Neuronal stem cell (in vitro differentiated cells): ENCODE measurements around the gene FAF2.

Experiments
- DNase-seq: peaks from one replicate; pipeline ENCODE4 v3.0.0-alpha.2; 2013; ENCODE audit warnings: low spot score
- H2AFZ ChIP-seq: one replicate; pipeline ENCODE4 v1.6.1; 2013; ENCODE audit warnings: mild to moderate bottlenecking, low read length, inconsistent platforms
- H2AK5ac ChIP-seq: 2 replicates; pipeline ENCODE4 v1.6.1; 2013; ENCODE audit warnings: low read depth, mild to moderate bottlenecking, inconsistent platforms, low read length, moderate library complexity, mixed read lengths
- H2BK120ac ChIP-seq: 2 replicates; pipeline ENCODE4 v1.6.1; 2013; ENCODE audit warnings: low read depth, mild to moderate bottlenecking, inconsistent platforms, low read length, moderate library complexity, mixed read lengths
- H2BK12ac ChIP-seq: one replicate; pipeline ENCODE4 v1.6.1; 2013; ENCODE audit warnings: low read length, inconsistent platforms
- H2BK15ac ChIP-seq: 2 replicates; pipeline ENCODE4 v1.6.1; 2013; ENCODE audit warnings: mild to moderate bottlenecking, low read length, inconsistent platforms, mixed read lengths
- H2BK5ac ChIP-seq: one replicate; pipeline ENCODE4 v1.6.1; 2013; ENCODE audit warnings: inconsistent platforms, mild to moderate bottlenecking, low read length, moderate library complexity
- H3K14ac ChIP-seq: one replicate; pipeline ENCODE4 v1.6.1; 2013; ENCODE audit warnings: low read length, inconsistent platforms
- H3K18ac ChIP-seq: 2 replicates; pipeline ENCODE4 v1.6.1; 2013; ENCODE audit warnings: low read length, inconsistent platforms
- H3K23ac ChIP-seq: 2 replicates; pipeline ENCODE4 v1.6.1; 2013; ENCODE audit warnings: low read depth, mild to moderate bottlenecking, mixed read lengths, low read length, inconsistent platforms; ENCODE audit not compliant: poor library complexity
- H3K27ac ChIP-seq: replicated peaks from 3 replicates; pipeline ENCODE4 v1.5.1; 2013; ENCODE audit warnings: low read length, inconsistent platforms
- H3K27me3 ChIP-seq, 3 experiments: 2 replicates each; pipeline ENCODE4 v1.6.1; 2013; ENCODE audit warnings: low read length in 3 of 3, mild to moderate bottlenecking in 2 of 3, inconsistent platforms in 1 of 3, low read depth in 1 of 3, mixed read lengths in 1 of 3, moderate library complexity in 1 of 3; ENCODE audit not compliant: control insufficient read depth in 3 of 3, insufficient read depth in 3 of 3
- H3K36me3 ChIP-seq, 2 donors: replicated peaks in 1 of 2; 2 replicates each; pipeline ENCODE4 v1.6.1; 2013; ENCODE audit warnings: low read length in 2 of 2; ENCODE audit not compliant: control insufficient read depth in 2 of 2, insufficient read depth in 2 of 2
- H3K4ac ChIP-seq: 2 replicates; pipeline ENCODE4 v1.6.1; 2013; ENCODE audit warnings: inconsistent platforms, mild to moderate bottlenecking, low read length, moderate library complexity
- H3K4me1 ChIP-seq, 2 donors: 1 replicate in 1 of 2; 2 replicates in 1 of 2; pipeline ENCODE4 v1.6.1; 2013; ENCODE audit warnings: low read length in 2 of 2, low read depth in 1 of 2; ENCODE audit not compliant: control insufficient read depth in 2 of 2, insufficient read depth in 1 of 2
- H3K4me2 ChIP-seq: one replicate; pipeline ENCODE4 v1.6.1; 2013; ENCODE audit warnings: mild to moderate bottlenecking, low read length, inconsistent platforms; ENCODE audit not compliant: insufficient read depth, poor library complexity, severe bottlenecking
- H3K4me3 ChIP-seq, 2 donors: 2 replicates each; pipeline ENCODE4 v1.5.1; 2013; ENCODE audit warnings: low read length in 2 of 2, mild to moderate bottlenecking in 2 of 2, inconsistent platforms in 1 of 2, moderate library complexity in 1 of 2
- H3K79me1 ChIP-seq: one replicate; pipeline ENCODE4 v1.6.1; 2013; ENCODE audit warnings: low read depth, mild to moderate bottlenecking, inconsistent platforms, low read length, moderate library complexity
- H3K9ac ChIP-seq: one replicate; pipeline ENCODE4 v1.6.1; 2013; ENCODE audit warnings: mild to moderate bottlenecking, low read depth, low read length, inconsistent platforms; ENCODE audit not compliant: poor library complexity
- H3K9me3 ChIP-seq, 2 donors: replicated peaks in 1 of 2; 2 replicates each; pipeline versions ENCODE3 to v1.6.1; 2013; ENCODE audit warnings: low read length in 2 of 2, mild to moderate bottlenecking in 2 of 2, inconsistent platforms in 1 of 2, low read depth in 1 of 2, mixed read lengths in 1 of 2, moderate library complexity in 1 of 2; ENCODE audit not compliant: control insufficient read depth in 2 of 2, insufficient read depth in 1 of 2
- H4K8ac ChIP-seq: one replicate; pipeline ENCODE4 v1.6.1; 2013; ENCODE audit warnings: low read depth, mild to moderate bottlenecking, inconsistent platforms, low read length, moderate library complexity
- H4K91ac ChIP-seq: one replicate; pipeline ENCODE4 v1.6.1; 2013; ENCODE audit warnings: low read length, low read depth, mild to moderate bottlenecking, inconsistent platforms; ENCODE audit not compliant: poor library complexity
- WGBS, 2 donors: extraction: QIAGEN DNeasy Blood & Tissue Kit; methylation state at CpG; one replicate each; pipeline ENCODE4 v1.1.7; 2013; ENCODE audit warnings: missing lambda C conversion rate in 2 of 2, mixed read lengths in 1 of 2; ENCODE audit not compliant: insufficient read length in 2 of 2, insufficient replicate concordance in 1 of 2; ENCODE audit errors: extremely low coverage in 2 of 2; 5-methylcytosine and 5-hydroxymethylcytosine counted together

Gene FAF2

DNA sequence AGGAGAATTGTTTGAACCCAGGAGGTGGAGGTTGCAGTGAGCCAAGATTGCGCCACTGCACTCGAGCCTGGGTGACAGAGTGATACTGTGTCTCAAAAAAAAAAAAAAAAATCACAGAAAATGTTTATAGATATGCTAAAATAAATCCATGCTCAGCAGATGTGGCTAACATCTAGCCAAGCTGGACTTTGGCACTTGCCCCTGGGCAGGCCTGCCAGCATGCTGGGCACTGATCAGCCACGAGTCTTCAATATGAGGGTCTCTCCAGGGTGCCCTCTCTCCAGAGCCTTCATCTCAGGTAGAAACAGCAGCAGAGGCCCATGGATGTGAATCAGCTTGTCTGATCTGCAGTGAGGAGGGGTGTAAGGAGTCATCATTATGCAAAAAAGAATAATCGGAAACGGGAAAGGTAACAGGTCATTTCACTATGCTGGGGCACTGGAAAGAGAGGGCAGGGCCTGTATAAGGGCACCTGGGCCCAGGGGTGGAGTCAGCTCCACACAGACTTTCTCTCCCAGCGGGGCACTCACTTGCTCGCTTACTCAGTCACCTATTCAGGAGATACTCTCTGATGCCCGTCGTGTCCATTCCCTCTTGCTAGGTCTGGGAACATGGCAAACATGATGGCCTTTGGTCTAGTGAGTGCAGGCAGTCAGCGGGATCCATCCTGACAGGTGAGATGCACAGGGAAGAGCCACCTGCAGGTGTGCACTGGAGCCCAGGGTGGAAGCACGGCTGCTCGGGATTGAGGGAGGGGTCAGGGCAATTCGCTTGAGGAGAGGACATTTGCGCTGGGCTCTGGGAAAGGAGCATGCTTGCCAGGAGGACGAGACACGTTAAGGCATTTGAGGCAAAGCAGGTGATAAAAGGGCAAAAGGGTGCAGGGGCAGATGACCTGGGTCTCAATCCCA is 71.9 kb downstream of the FAF2 start:
- H3K79me1 ChIP-seq: no peaks in the 10 kb centered on the region
- peaks cover 0 to 3% of the 10 kb centered on the region in 2 donors for H3K4me1 ChIP-seq
- no peak overlapping the region for H3K14ac ChIP-seq
- no peak overlapping the region for H3K9ac ChIP-seq
- H2BK12ac ChIP-seq: no peak overlapping the region
- H3K23ac ChIP-seq: no peak overlapping the region
- no peak overlapping the region for H3K18ac ChIP-seq
- no peak overlapping the region for H3K4me2 ChIP-seq
- no peak overlapping the region for H2BK120ac ChIP-seq
- H3K9me3 ChIP-seq: no peaks in the 10 kb centered on the region
- H4K8ac ChIP-seq: no peak overlapping the region
- H2BK5ac ChIP-seq: no peak overlapping the region
- H3K36me3 ChIP-seq: no peaks in the 10 kb centered on the region
- H3K4me3 ChIP-seq: no peak overlapping the region
- DNase-seq: no peak
- H2AK5ac ChIP-seq: no peak overlapping the region
- no CpG with 5 or more reads among the region's 16 CpGs for WGBS, 2 donors
- no peak overlapping the region for H3K27ac ChIP-seq
- no peak overlapping the region for H2AFZ ChIP-seq
- H2BK15ac ChIP-seq: no peak overlapping the region
- no peaks in the 10 kb centered on the region for H3K27me3 ChIP-seq
- no peak overlapping the region for H4K91ac ChIP-seq
- H3K4ac ChIP-seq: no peak overlapping the region

- Histone ChIP-seq H2BK5ac (no peak overlapping the region), H3K9me3 (no peaks in the 10 kb centered on the region), H3K4me3 (no peak overlapping the region), H3K4me2 (no peak overlapping the region), H3K27me3 (no peaks in the 10 kb centered on the region), H4K8ac (no peak overlapping the region), H3K18ac (no peak overlapping the region), H2AK5ac (no peak overlapping the region), H2AFZ (peak overlapping the region; percentile 77), H3K36me3 (peaks cover 0 to 7% of the 10 kb centered on the region in 2 donors), H3K14ac (no peak overlapping the region), H4K91ac (no peak overlapping the region), H3K9ac (no peak overlapping the region), H3K23ac (no peak overlapping the region), H2BK120ac (no peak overlapping the region), H3K79me1 (no peaks in the 10 kb centered on the region), H2BK15ac (no peak overlapping the region), H3K4ac (no peak overlapping the region), H3K27ac (no peak overlapping the region), H2BK12ac (no peak overlapping the region), H3K4me1 (peaks cover 0 to 3% of the 10 kb centered on the region in 2 donors)
- no peak for DNase-seq
- no CpG with 5 or more reads among the region's 7 CpGs for WGBS, 2 donors
Measured at GRCh38 chr5:176521286-176521685, 73.1 kb downstream of the FAF2 start.

DNA sequence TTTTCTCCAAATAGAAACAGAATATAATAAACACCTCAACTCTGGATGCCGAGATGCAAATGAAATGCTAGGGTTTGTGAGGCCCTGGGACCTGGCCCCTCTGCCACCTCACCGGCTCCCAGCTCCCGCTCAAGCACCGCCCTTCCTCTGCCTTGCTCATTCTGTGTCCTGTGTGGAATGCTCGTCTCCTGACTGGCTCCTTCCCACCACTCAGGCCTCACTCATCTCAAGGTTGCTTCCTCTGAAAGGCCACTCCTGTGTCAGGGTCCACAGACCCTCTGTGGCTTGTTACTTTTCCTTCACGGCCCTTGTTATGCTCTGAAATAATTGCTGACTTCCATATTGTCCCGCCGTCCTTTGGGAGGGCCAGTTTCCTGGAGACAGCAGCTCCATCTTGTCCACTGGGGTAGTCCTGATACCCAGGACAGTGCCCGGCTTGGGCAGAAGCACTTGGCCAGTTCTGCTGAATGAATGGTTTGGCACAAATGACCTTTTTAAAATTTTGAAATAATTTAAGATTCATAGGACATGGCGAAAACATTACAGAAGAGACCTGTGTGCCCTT is 73.6 kb downstream of the FAF2 start:
- no peak overlapping the region for H2BK5ac ChIP-seq
- no peak overlapping the region for H3K4ac ChIP-seq
- no peak overlapping the region for H2BK15ac ChIP-seq
- H2BK120ac ChIP-seq: no peak overlapping the region
- no CpG with 5 or more reads among the region's 10 CpGs for WGBS, 2 donors
- no peak overlapping the region for H3K14ac ChIP-seq
- H2AFZ ChIP-seq: peak overlapping the region; percentile 77
- H4K8ac ChIP-seq: no peak overlapping the region
- peaks cover 0 to 12% of the 10 kb centered on the region in 2 donors for H3K36me3 ChIP-seq
- H3K79me1 ChIP-seq: no peaks in the 10 kb centered on the region
- H3K18ac ChIP-seq: no peak overlapping the region
- no peak overlapping the region for H3K23ac ChIP-seq
- H3K27ac ChIP-seq: no peak overlapping the region
- H4K91ac ChIP-seq: no peak overlapping the region
- no peak overlapping the region for H2AK5ac ChIP-seq
- no peak overlapping the region for H3K9ac ChIP-seq
- H2BK12ac ChIP-seq: no peak overlapping the region
- no peak for DNase-seq
- H3K27me3 ChIP-seq: no peaks in the 10 kb centered on the region
- no peak overlapping the region for H3K4me2 ChIP-seq
- H3K4me3 ChIP-seq: no peak overlapping the region
- peaks cover 0 to 3% of the 10 kb centered on the region in 2 donors for H3K4me1 ChIP-seq
- H3K9me3 ChIP-seq: no peaks in the 10 kb centered on the region

- Histone ChIP-seq H3K36me3 (peaks cover 19 to 33% of the 10 kb centered on the region in 2 donors), H3K4ac (no peak overlapping the region), H3K9me3 (no peaks in the 10 kb centered on the region), H4K8ac (no peak overlapping the region), H2AFZ (no peak overlapping the region), H3K4me1 (peaks cover 0 to 3% of the 10 kb centered on the region in 2 donors), H3K4me2 (no peak overlapping the region), H3K9ac (no peak overlapping the region), H3K27me3 (no peaks in the 10 kb centered on the region), H4K91ac (no peak overlapping the region), H3K18ac (no peak overlapping the region), H2BK12ac (no peak overlapping the region), H2BK15ac (no peak overlapping the region), H2BK5ac (no peak overlapping the region), H3K27ac (no peak overlapping the region), H3K79me1 (peaks cover 7% of the 10 kb centered on the region), H3K23ac (no peak overlapping the region), H3K4me3 (no peak overlapping the region), H2BK120ac (no peak overlapping the region), H2AK5ac (no peak overlapping the region), H3K14ac (no peak overlapping the region)
- no peak for DNase-seq
- no CpG with 5 or more reads among the region's 6 CpGs for WGBS, 2 donors
Measured at GRCh38 chr5:176524138-176524537, 76.0 kb downstream of the FAF2 start.
